Right ventricle myocardium superior (tissue), 1 donor: Measurements from ENCODE around the gene NDUFB10. TPM values are rescaled to one million over a fixed set of nuclear protein-coding genes. Genes with fewer than 3 reads are reported as not detected.
A peak's percentile ranks its signal among the peaks of the same experiment; 100 is the strongest.
"Not testable (repeated sequence)": the region's sequence is repeated elsewhere in the genome, so short reads cannot be mapped to it uniquely, and the experiment has no call there.

Source experiments
- ATAC-seq: fragments of 200-7000 bp; cut with Tn5 transposase; one replicate; pipeline ENCODE4 v1.9.1; 2020; ENCODE audit warnings: mild to moderate bottlenecking; ENCODE audit not compliant: poor library complexity
- DNase-seq: peaks from one replicate; pipeline ENCODE4 v3.0.0-alpha.2; 2020
- intact Hi-C: fragments of 100-400 bp; cut with DNase I; formaldehyde crosslinking; loops from one replicate; pipeline ENCODE4 v1.11.2; 2022
- total RNA-seq: library from RNA; stranded (reverse); fragmentation: NEBNext Ultra II Directional; extraction: Animal tissue kit (Norgen Biotek cat#: 25700); gene quantifications from one replicate; pipeline ENCODE4 v1.2.1, GENCODE V29; 2021
- donor health status: DM: no; HTN: yes; CAD: no; lungs with severe emphysema.

NDUFB10 gene
- total RNA-seq, 1 donor from 2014 or later: 723 TPM

- intact Hi-C loops: no loop called here
- peak; percentile 91 for ATAC-seq
- DNase-seq: peak; percentile 100
These were observed 16.3 kb upstream of the NDUFB10 start, which contains the start of gene MSRB1 for GRCh38 chr16:1942810-1943726. MSRB1 (minus strand) TSS chr16:1943199; CDS start chr16:1943156, 43 bp downstream.

DNA sequence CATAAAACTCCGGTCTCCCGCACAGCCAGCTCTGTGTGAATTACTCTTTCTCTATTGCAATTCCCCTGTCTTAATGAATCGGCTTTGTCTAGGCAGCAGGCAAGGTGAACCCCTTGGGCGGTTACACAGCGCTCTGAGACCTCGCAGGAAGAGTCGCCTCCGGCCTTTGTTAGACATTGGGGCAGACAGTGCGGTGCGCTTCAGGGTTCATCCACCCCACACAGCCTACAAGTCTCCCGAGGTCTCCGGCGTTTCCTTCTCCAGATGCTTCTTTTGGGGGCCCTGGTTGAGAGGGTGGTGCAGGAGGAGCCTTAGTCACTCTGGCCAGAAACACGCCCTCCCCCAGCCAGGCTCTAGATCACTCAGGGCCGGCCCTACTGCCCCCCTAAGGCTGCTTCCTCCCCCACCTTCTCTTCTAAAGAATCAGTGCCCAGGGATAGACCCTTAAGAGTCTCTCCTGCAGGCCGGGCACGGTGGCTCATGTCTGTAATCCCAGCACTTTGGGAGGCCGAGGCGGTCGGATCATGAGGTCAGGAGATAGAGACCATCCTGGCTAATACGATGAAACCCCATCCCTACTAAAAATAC is 14.6 kb upstream of the NDUFB10 start:
- intact Hi-C loops: no loop called here
- DNase-seq (peak; percentile 35), ATAC-seq (no peak)

GRCh38 chr16:1945559-1946391 is 13.6 kb upstream of the NDUFB10 start:
- ATAC-seq (no peak), DNase-seq (no peak)
- intact Hi-C loops: no loop called here

DNA sequence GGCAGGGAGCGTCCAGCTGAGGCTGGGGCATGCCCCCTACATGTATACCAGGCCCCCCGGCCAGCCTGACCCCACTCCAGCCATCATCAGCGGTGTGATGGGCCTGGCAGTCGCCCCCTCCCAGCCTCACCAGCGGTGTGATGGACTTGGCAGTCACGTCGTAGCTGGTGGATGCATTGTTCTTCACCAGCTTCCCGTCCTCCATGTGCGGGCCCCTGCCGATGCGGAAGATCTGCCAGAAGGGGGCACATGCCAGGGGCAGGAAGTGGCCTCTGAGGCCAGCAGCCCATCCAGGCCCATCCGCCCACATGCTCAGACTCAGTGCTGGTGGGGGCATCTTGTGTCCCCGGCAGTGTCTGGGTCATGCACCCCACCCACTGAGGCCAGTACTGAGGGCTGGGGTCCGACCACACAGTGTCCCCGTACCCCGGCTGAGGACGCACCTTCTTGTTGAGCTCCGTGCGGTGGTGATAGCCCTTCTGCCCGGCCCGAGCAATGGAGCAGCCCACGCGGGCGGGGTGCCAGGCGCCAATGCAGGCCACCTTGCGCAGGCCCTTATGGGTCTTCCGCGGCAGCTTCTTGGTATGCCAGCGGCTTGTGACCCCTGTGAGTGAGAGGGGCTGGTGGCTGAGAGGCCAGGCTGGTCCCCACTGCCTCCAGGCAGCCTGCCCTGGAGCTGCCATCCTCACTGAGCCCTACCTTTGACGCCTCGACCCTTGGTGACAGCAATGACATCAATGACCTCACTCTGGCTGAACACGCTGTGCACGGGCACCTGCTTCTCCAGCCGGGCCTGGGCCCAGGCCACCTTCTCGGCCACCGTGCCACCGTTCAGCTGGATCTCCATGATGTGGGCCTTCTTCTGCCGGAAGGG is 12.6 kb upstream of the NDUFB10 start:
- intact Hi-C loops: no loop called here
- ATAC-seq (no peak), DNase-seq (peak; percentile 39)

- intact Hi-C loops: no loop called here
- DNase-seq: no peak
- ATAC-seq: no peak
These were observed 12.0 kb upstream of the NDUFB10 start for GRCh38 chr16:1947369-1947670.

- no peak for ATAC-seq
- no peak for DNase-seq
- intact Hi-C loops: no loop called here
These were observed 9.8 kb upstream of the NDUFB10 start for GRCh38 chr16:1949507-1949906.

DNA sequence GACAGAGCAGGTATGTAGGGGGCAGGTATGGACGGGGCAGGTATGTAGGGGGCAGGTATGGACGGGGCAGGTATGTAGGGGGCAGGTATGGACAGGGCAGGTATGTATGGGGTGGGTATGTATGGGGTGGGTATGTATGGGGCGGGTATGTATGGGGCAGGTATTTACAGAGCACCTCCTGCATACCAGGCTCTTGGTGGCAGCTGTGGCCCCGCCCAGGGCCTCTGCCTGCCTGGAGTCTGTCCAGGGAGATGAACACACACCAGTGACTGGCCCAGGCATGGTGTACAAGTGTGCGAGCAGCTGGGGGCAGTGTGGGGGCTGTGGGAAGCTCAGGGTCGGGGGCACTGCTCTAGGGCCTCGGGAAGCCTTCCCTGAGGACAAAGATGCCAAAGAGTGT is 9.3 kb upstream of the NDUFB10 start:
- ATAC-seq (peak; percentile 1), DNase-seq (peak; percentile 47)
- intact Hi-C loops: no loop called here

GRCh38 chr16:1950559-1950958 is 8.8 kb upstream of the NDUFB10 start:
- DNase-seq (peak; percentile 61), ATAC-seq (peak; percentile 61)
- intact Hi-C loops: no loop called here

GRCh38 chr16:1953734-1954133 is 5.6 kb upstream of the NDUFB10 start:
- ATAC-seq (peak; percentile 7), DNase-seq (peak; percentile 44)
- intact Hi-C loops: no loop called here

DNA sequence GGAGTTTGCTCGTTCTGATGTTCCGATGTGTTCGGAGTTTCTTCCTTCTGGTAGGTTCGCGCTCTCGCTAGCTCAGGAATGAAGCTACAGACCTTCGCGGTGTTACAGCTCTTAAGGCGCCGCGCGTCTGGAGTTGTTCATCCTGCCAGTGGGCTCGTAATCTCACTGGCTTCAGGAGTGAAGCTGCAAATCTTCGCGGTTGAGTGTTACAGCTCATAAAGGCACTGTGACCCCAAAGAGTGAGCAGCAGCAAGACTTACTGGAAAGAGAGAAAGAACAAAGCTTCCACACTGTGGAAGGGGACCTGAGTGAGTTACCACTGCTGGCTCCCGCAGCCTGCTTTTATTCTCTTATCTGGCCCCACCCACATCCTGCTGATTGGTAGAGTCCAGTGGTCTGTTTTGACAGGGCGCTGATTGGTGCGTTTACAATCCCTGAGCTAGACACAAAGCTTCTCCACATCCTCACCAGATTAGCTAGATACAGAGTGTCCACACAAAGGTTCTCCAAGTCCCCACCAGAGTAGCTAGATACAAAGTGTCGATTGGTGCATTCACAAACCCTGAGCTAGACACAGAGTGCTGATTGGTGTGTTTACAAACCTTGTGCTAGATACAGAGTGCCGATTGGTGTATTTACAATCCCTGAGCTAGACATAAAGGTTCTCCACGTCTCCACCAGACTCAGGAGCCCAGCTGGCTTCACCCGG is 1.8 kb upstream of the NDUFB10 start:
- DNase-seq, intact Hi-C loops, ATAC-seq: not testable (repeated sequence)

DNA sequence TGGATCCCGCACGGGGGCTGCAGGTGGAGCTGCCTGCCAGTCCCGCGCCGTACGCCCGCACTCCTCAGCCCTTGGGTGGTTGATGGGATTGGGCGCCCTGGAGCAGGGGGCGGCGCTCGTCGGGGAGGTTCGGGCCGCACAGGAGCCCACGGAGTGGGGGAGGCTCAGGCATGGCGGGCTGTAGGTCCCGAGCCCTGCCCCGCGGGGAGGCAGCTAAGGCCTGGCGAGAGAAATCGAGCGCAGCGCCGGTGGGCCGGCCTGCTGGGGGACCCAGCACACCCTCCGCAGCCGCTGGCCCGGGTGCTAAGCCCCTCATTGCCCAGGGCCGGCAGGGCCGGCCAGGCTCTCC is 1.2 kb upstream of the NDUFB10 start:
- ATAC-seq, intact Hi-C loops: not testable (repeated sequence)
- peak; percentile 39 for DNase-seq

- intact Hi-C loops: no loop called here
- no peak for ATAC-seq
- DNase-seq: peak; percentile 54
These were observed 546 bp upstream of the NDUFB10 start for GRCh38 chr16:1958715-1959268.

- intact Hi-C loops: no loop called here
- ATAC-seq (no peak), DNase-seq (no peak)
These were observed 1.6 kb downstream of the NDUFB10 start for GRCh38 chr16:1960665-1961630.

DNA sequence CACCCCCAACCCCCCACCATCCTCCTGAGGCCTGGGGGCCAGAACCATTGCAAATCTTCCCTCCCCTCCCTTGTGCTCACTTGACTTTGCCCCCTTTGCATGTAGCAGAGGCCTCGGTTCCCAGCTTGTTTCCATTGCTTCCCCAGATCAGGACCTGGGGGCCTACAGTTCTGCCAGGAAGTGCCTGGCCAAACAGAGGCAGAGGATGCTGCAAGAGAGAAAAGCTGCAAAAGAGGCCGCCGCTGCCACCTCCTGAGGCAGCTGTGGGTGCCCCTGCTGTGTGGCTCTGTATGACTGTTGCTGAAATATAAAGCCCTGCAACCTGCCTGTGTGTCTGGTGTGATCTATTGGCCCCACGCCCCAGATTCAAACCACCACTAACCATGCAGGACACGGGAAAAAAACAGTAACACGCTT is 2.3 kb downstream of the NDUFB10 start:
- intact Hi-C loops: no loop called here
- no peak for ATAC-seq
- DNase-seq: no peak

- intact Hi-C loops, DNase-seq, ATAC-seq: not testable (repeated sequence)
These were observed 3.1 kb downstream of the NDUFB10 start for GRCh38 chr16:1962161-1963153.
